SHP77 treated with DMSO at 0.1 percent for 48 hours (cell line): Measurements from ENCODE around the gene GJA3.

Experiments used
- DNase-seq: peaks from one replicate; lab custom pipeline; 2025; lab: John Stamatoyannopoulos, UW

GJA3 gene

GRCh38 chr13:20160306-20161274 is at the start of gene GJA3:
Gene GJA3, minus strand, starts transcription at chr13:20161052. Its CDS starts 17,764 bp downstream, at chr13:20143288.
- no peak for DNase-seq

DNA sequence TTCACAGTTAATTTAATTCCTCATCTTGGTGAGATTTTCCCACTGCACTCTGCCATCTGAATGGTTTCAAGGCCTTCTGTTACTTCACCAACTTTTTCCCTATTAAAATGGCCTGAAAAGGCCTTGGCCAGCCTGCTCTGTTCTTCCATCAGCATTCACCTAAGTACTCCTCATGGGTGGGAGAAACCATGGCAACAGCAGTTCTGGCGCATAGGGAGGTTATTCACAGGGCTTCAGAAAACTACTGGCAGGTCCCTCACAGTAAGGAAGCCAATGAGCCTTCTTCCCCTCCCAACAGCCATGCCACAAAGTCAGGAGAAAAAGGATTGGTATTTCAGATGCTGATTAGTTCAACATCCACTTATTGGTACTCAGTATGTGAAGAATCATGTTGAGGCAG is 49.1 kb upstream of the GJA3 start:
- no peak for DNase-seq

- no peak for DNase-seq
Measured at GRCh38 chr13:20206698-20207235, 45.9 kb upstream of the GJA3 start.

GRCh38 chr13:20206065-20206697 is 45.3 kb upstream of the GJA3 start:
- no peak for DNase-seq

DNA sequence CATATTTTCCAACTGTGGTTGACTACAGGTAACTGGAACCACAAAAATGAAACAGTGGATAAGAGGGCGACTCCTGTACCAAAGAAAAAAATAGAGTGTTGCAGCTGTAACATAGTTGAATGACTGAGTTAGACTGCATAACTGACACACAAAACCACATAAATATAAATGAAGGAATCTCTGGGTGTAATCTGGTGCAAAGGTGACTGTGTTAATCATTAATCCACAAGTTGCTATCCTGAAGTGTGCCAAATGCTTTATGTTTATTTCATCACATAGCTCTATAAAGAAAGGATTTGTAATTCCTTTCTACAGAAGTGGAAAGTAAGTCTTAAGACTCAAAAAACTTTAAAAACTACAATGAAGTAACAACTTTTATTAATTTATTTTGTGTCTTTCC is 37.9 kb upstream of the GJA3 start:
- DNase-seq: no peak

GRCh38 chr13:20197361-20197834 is 36.5 kb upstream of the GJA3 start:
- DNase-seq: peak; percentile 19

DNA sequence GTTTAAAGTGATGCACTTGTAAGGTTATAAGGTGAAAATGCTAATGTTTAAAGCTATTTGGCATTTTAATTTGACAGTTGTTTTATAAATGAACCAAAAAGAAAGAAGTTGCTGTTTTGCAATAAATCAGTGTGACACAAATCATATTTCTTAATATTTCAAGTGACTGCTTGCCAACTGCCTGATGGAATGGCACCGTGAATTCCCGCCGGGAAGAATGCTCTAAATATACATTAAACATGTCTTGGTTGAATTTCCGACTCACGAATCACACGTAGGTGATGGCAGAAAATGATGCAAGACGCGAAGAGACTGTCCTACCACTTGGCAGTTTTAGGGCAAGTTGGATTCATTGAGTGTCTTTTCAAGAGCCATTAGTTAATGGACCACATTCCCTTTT is 34.9 kb upstream of the GJA3 start:
- no peak for DNase-seq

- no peak for DNase-seq
Measured at GRCh38 chr13:20193907-20194631, 33.2 kb upstream of the GJA3 start.

- no peak for DNase-seq
Measured at GRCh38 chr13:20193162-20193906, 32.5 kb upstream of the GJA3 start.

DNA sequence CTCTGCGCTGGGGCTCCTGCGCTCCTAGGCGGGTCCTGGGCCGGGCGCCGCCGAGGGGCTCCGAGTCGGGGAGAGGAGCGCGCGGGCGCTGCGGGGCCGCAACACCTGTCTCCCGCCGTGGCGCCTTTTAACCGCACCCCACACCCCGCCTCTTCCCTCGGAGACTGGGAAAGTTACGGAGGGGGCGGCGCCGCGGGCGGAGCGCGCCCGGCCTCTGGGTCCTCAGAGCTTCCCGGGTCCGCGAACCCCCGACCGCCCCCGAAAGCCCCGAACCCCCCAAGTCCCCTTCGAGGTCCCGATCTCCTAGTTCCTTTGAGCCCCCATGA is 31.9 kb upstream of the GJA3 start, which contains the start of gene GJB2:
Gene GJB2, minus strand, starts transcription at position 103 of the 326 bp plus-strand sequence. CDS start 3,357 bp downstream, outside the sequence.
- DNase-seq: no peak

- DNase-seq: no peak
Measured at GRCh38 chr13:20192158-20192835, 31.4 kb upstream of the GJA3 start.

DNA sequence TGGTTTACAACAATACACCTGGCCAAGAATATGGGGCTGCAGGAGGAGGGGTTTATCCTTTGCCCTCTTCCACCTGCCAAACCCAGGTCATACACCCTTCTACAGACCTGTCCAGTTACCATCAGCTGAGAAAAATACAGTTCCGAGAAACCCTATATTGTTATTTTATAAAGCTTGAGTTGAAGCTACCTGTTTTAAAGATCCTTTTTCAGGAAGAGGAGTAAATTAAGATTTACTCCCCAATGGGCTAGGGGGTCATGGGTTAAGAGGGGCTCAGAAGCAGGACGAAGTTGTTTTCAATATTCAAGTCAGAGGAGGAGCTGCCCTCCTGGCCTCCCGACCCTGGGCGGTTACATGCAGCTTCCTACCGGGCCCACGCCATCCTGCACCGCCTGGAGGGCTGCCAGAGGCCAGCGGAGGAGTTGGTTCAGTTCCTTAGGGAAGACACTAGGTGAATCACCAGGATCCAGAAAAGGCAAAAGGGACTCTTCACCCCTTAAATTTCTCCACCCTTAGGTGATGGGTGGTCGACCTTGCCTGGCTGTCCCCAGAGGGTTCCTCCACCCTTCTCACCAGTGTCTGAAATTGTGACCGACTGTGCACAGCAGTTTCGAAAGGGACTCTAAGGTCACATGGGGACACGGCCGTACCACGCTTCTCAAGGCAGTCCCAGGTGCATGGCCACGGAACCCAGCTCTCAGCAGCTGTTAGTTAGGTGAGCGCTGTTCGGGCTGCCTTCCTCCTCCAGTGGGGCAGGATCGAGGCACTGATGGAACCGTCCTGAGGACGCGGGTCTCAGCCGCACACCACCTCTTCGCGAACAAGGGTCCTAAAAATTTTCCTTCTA is 30.7 kb upstream of the GJA3 start:
- DNase-seq: no peak

DNA sequence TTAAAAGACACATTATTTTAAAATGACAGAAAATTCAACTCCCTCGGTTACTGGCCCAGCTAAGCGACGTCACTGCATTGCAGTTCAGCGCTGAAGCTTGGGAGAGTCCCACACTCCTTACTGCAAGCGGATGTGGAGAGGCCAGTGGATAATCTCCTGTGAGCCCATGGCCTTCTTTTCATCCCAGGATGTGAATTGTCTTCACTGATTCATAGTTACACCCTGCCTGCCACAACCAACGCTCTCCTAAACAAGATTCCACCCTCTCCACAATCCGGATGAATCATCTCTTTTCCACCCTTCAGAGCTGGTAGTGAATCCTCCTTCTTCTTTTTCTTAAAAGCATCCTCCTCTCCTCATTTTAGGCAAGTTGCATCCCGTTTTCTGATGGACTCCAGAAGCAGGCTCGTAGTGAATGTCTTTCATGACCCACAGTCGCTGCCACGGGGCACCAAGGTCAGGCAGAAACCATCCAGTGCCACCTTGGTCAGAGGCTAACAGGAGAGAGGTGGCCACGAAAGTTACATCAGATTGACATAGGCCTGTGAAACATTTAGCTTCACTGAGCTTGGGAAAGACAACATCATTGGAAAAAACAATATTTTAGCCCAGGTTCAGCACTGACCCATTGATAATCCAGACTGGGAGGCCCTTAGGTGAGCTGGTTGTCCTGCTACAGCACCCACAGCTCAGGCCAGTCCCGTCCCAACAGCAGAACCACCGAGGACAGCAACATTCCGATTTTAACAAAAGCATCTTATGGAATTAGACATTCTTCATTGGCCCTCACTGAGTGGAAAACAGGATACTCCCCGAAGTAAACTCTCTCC is 29.8 kb upstream of the GJA3 start:
- DNase-seq: no peak

- DNase-seq: no peak
Measured at GRCh38 chr13:20190076-20190475, 29.2 kb upstream of the GJA3 start.

GRCh38 chr13:20188667-20189553 is 28.1 kb upstream of the GJA3 start:
- DNase-seq: no peak

DNA sequence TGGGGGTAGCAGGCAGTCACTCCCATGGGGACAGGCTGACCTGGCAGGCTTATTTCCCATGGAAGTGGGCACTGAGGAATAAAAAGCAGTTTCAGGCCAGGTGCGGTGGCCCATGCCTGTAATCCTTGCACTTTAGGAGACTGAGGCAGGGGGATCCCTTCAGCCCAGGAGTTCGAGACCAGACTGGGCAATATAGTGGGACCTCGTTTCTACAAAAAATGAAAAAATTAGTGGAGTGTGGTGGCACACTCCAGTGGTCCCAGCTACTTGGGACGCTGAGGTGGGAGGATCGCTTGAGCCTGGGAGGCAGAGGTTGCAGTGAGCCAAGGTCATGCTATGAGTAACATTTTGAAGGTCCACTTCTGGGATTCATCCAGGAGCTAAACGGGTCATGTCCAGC is 25.9 kb upstream of the GJA3 start:
- no peak for DNase-seq

DNA sequence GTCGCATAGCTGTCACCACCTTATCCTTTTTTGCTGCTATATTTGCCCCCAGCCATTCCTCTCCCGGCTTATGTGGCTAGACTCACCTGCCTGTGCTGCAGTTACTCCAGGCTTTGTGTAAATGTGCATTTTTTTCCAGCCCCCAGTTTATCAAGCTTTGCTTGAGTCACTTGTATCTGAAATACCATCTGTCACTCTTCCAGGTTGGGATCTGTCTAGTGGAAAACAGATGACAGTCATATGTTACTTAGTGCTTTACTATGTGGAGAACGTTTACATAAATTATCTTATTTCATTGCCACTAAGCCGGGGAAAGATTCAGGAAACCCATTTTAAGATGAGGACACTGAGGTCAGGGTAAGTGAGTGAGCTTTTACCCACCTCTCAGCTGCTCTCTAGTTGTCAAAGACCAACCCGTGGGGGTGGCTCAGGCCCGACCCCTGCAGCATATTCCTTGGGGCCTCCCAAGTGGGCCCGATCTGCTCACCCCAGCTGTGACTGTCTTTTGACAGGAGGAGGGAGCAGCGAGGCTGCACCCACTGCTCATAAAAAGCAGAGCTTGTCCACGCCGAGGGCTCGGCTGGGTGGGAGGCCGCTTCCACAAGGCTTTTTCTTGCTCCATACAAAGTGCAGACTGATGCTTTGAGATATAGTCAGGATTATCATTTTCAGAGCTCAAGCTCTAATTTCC is 24.7 kb upstream of the GJA3 start:
- no peak for DNase-seq
